ENCODE measurements around the gene ARHGAP24. TPM values are rescaled to one million over a fixed set of nuclear protein-coding genes. Genes with fewer than 3 reads are reported as not detected.
"Not testable (repeated sequence)": the region's sequence is repeated elsewhere in the genome, so short reads cannot be mapped to it uniquely, and the experiment has no call there.

ARHGAP24 gene
- total RNA-seq, 1 experiment from 2014 or later = 5.8 TPM

DNA sequence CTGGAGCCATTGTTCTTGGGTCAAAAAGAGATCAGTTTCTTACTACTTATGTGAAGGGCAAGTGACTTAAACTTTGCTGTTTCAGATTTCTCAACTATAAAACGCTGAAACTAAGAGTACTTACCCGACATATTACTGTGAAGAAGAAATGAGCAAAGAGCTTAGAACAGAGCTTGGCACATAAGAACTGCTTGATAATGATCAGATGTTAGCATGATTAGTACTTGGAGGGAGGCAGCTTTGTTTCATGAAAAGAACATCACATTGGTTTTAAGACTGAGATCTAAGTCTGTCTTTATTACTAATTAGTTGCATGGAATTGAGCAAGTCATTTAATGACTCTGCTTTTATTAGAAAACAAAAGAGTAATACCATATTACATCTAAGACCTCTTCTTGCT is 169.1 kb downstream of the ARHGAP24 start:
- no peak for DNase-seq (ENCODE audit: low read depth)

DNA sequence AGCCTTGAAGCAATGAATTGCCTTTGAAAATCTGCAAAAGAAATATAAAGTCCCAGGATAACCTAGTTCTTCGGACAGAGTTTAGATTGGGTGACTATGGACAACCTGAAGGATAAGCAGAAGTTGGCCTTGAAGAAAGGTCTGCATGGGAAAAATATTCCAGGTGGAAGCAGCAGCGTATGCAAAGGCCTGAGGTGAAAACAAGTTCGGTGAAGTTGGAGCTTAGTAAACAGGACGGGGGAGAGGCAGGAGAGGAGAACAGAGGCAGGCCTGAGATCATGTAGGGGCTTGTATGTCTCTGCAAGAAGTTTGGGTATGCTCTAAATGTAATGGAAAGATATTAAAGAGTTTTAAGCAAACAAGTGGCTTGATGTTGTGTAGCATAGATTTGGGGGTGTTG is 176.0 kb downstream of the ARHGAP24 start:
- DNase-seq (ENCODE audit: low read depth) = no peak

DNA sequence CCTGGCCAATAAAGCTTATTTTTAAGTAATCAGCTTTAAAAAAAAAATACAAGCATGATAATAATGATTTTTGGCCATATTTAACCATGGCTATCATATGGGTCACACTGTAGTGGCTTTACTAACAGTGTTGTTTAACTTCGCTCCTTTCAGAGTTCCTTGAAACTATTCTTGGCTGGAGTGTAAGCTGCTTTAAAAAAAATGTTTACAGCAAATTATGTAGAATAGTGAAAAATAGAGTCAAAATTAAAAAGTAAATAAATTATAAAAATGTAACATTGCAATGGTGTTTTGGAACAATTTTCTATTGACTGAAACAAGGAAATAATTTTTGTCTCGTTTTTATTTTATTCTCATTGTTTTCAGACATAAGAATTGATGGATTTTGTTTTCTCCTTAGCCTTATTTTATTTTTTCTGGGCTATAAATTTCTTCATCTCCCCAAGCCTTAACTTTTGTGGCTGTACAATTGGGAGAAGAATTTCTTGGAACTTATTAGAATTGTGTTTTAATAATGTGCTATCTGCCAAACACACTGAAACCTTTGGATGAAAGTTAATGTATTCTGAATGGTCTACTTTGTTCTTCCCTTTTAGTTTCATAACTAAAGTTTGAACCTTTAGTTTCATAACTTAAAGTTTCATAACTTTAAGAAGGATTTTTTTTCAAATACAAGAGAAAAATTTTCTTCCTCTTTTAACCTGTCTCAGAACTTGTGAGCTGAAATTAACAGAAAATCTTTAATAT is 182.0 kb downstream of the ARHGAP24 start:
- DNase-seq (ENCODE audit: low read depth) = no peak

DNA sequence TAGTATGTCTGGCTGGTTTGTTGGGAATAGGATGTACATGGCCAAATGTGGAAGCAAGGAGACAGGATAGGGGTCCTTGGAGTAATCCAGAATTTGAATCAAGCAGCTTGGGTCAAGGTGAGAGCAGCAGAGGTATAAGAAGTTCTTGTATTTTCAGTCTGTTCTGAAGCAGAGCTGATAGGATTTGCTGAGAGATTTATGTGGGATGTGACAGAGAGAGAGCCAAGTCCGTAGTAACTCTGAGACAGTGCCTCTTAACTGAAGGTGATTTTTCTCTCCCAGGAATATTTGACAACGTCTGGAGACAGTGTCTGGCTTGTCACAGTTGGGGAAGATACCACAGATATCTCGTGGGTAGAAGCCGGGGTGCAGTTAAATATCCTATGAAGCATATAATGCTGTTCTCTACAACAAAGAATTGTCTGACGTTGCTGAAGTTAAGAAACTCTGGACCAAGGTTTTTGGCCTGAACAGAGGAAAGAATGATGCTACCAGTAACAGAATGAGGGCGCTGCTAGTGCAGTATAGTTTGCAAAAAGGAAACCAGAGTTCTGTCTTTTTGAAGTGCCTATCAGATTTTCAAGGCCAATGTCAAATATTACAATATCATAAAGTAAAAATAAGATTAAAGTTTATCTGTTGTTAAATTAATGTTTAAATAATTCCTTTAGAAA is 184.0 kb downstream of the ARHGAP24 start:
- no peak for DNase-seq (ENCODE audit: low read depth)

- no peak for DNase-seq (ENCODE audit: low read depth)
Measured at GRCh38 chr4:85659610-85660218, 184.8 kb downstream of the ARHGAP24 start.

DNA sequence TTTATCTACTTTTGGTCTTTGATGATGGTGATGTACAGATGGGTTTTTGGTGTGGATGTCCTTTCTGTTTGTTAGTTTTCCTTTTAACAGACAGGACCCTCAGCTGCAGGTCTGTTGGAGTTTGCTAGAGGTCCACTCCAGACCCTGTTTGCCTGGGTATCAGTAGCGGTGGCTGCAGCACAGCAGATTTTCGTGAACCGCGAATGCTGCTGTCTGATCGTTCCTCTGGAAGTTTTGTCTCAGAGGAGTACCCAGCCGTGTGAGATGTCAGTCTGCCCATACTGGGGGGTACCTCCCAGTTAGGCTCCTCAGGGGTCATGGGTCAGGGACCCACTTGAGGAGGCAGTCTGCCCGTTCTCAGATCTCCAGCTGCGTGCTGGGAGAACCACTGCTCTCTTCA is 191.7 kb downstream of the ARHGAP24 start:
- DNase-seq (ENCODE audit: low read depth) = not testable (repeated sequence)

DNA sequence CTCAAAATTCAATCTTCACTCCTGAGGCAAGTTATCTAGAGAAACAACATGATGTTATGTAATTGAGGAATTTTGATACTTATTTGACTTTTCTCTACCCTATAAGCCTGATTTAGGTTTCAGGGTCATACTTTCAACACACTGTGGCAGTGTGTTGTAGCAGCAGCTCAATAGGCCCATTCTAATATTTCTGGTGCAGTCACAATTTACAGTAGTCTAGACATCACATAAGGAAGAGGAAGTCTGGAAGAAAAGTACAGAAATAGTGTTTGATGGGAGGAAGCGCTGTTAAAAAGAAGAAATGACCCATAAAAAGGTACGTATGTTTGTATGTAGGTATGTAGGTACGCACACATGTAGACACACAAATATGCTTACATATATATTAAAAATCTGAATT is 194.3 kb downstream of the ARHGAP24 start:
- no peak for DNase-seq (ENCODE audit: low read depth)

DNA sequence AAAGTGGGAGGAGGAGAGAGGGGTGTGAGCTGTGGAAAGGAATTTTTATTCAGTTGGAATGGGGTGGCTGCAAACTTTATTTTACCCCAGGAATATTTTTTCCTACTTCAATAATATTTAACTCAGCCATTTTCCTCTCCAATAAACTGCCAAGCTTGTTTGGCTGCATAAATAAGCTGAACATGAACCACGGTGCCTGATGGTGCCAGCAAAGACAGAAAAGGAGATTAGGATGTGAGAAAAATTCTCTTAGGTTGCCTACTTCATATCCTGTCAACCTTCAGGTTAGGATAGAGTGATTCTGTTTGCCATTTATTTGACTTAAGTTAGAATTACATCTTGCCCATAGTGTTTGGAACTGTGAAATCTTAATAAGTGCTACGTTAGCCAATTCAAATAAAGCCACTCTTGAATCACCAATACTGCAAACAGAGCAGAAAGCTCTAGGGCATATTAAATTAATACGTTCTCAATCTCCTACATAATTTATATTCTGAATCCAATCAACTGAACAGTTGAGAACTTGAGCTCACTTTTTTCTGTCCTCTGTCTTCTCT is 195.1 kb downstream of the ARHGAP24 start:
- DNase-seq (ENCODE audit: low read depth) = no peak

DNA sequence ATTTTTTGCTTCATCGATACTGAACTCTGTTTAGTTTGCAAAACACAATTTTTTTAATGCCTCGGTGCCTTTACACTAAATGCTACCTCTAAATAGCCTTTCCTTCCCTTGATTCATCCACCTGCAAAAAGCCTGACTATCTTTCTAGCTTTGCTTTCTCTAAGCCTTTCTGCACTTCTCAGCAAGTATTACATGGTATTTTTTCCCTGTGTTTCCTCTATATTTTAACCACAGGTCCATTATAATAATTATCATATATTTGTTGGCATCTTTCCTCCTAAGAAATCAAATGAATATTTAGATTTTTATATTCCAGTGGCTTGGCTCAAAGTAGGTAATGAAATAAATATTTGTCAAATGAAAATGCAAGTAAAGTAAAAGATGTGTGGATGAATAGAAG is 196.2 kb downstream of the ARHGAP24 start:
- no peak for DNase-seq (ENCODE audit: low read depth)

DNA sequence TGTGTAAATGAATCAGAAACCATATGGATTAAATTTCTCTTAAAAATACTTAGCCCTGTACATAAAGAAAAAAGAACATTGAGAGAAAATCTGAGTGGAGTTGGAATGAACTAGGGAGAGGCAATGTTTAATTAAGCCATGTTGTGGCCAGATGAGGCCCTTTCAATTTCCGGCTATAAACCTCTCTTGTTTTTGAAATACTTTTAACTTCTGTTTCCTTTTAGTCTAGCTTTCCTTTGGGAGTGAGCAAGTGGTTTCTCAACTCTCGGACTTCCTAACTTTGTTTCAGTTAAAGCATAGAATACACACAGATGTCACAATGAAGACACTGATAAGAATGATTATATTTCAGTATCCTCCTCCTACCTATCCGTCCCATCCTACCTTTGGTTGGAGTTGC is 197.2 kb downstream of the ARHGAP24 start:
- DNase-seq (ENCODE audit: low read depth) = no peak

- no peak for DNase-seq (ENCODE audit: low read depth)
Measured at GRCh38 chr4:85672959-85673358, 198.0 kb downstream of the ARHGAP24 start.

DNA sequence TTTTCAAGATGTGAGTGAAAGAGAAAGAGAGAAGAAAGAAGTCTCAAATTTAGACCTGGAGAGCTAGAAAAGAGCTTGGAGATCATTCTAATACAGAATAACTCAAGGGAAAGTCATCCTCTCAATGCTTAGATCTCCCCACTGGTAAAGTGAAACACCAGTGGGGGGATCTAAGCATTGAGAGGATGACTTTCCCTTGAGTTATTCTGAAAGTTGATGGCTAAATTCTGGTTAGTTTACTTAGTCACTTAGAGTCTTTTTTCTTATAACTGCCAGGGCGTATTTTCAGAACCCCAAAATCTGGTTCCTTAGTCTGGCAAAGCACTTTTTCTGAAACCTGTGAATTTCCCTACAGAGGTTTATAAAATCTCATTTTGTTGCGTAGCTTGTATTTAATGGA is 198.6 kb downstream of the ARHGAP24 start:
- no peak for DNase-seq (ENCODE audit: low read depth)

DNA sequence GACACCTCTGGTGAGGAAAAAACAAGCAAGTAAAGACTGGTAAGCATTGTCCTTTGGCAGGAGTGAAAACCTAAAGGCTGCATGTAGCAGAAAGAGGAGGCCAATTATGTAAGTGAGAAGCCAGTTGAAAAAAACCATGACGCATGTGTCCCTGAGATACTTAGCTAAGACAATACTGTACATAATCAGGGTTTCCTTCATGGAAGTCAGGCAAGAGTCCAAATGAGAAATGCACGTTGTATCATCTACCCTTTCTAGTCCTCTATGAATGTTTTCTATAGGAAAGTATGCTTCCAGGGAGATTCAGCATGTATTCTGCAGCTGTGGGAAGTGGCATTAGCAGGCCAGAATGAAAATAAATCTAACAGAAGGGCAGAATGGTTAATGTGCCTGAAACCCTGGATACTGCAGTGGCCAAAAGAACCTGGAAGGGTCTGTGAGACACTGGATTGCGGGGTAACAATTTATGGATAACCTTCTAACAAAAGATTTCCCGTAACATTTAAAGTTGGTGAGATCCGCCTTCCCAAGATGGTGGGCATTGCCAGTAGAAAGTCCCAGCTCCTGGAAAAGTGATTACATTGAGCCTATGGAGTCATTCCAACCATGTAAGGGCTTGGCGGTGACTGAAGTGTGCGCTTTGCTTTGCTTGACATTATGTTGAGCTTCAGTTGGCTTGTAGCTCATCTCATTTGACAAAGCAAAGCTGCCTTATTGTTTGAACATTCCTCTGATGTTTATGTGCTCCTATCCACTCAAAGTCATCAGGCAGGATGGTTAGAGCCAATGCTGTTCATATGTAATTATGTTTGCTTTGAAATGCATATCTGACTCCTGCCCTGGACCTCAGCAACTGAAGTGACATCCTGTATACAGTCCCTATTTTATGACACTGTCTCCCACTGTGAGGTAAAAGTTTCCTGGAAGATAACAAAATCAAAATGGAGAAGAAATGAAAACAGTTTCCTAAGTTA is 200.4 kb downstream of the ARHGAP24 start:
- DNase-seq (ENCODE audit: low read depth) = no peak

- DNase-seq (ENCODE audit: low read depth) = no peak
Measured at GRCh38 chr4:85676050-85676425, 201.1 kb downstream of the ARHGAP24 start.

DNA sequence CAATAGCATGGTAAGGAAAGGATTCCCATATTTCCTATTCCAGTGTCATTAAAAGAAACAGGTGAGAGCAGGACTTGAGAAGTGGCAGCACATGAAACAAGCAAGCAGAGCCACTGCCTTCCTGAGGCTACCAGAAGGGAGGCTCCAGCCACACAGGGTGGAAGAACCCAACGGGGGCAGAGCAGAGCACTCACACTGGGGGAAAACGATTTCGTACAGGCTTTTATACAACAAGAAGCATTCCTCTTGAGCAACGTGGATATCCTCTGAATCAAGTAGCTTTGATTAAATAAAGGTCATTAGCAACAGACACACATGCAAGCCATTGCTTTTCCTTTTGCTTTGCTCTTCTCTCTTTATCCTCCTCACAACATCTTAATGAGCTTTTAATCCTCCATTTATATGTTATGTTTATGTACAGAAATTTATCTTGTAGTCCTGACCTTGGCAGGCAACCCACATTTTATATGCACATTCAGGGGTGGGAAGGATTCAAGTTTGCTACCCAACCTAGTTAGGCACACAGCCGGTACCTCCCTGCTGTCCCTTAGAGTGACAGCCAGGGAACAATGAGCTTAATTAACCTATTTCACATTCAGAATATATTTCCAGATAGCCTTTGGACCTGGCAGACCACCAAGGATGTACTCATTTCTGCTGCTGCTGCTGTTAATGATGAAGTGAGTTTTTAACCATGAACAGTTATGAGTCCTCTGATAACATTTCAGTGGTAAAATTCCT is 202.1 kb downstream of the ARHGAP24 start:
- no peak for DNase-seq (ENCODE audit: low read depth)

- peak; percentile 77 for DNase-seq (ENCODE audit: low read depth)
Measured at GRCh38 chr4:85681221-85681657, 206.3 kb downstream of the ARHGAP24 start.

- no peak for DNase-seq (ENCODE audit: low read depth)
Measured at GRCh38 chr4:85681921-85682320, 207.0 kb downstream of the ARHGAP24 start.

DNA sequence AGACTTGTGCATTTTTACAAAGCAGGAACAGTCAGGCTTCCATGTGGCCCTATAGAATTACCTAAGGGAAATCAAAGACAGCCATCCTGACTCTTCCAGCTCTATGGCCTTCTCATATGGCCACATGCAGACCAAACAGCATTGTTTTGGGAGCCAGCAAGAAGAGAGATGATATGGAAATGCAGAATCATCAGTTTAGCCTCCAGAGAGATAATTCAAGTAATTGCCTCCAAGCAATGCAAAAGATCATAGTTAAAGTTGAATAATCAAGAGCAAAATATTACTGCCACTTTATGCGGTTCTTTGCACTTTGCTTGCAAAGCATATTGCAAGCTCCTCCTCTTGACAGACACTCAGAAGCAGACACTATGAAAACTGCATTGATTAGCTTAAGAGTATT is 207.4 kb downstream of the ARHGAP24 start:
- no peak for DNase-seq (ENCODE audit: low read depth)

- no peak for DNase-seq (ENCODE audit: low read depth)
Measured at GRCh38 chr4:85684676-85685075, 209.7 kb downstream of the ARHGAP24 start.

DNA sequence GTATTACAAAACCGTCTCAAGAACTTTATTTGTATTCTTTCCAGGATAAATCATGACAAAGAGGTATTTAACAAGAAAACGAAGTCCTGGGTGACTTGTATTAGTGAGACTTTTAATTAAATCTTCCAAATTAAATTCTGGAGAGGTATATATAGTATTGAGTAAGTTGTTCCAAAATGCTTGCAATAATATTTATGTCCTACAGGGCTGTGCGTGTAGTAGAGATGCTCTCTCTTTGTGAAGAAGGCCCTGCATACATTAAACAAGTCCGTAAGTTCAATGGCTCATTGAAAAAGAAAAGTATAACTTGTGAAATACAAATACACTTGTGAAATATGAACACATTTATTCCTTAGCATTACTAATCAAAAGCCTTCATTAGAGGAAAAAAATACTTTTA is 211.4 kb downstream of the ARHGAP24 start:
- DNase-seq (ENCODE audit: low read depth) = no peak
